NCI-H524 treated with DMSO at 0.1 percent for 48 hours (cell line): ENCODE measurements around the gene ZSWIM6.

Experiments
- DNase-seq: peaks from one replicate; lab custom pipeline; 2025; lab: John Stamatoyannopoulos, UW

The ZSWIM6 gene

DNA sequence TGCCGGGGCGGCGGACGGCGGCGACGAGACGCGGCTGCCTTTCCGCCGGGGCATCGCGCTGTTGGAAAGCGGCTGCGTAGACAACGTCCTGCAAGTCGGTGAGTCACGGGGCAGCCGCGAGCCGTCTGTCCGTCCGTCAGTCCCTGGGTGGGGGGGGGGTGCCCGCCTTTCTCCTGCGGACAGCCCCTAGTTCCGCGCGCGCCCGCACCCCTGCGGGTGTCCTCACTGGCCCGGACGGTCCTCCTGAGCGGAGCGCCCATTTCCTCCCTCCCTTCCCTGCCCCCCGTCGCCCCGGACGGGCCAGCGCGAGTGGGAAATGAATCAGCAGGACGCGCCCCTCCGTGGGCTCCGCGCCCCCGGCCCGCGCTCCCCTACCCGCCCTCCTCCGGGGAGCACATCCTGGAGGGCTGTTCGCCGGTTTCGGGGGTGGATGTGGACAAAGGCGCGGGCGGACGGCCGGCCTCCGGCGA is 828 bp downstream of the ZSWIM6 start:
- DNase-seq, result no peak

DNA sequence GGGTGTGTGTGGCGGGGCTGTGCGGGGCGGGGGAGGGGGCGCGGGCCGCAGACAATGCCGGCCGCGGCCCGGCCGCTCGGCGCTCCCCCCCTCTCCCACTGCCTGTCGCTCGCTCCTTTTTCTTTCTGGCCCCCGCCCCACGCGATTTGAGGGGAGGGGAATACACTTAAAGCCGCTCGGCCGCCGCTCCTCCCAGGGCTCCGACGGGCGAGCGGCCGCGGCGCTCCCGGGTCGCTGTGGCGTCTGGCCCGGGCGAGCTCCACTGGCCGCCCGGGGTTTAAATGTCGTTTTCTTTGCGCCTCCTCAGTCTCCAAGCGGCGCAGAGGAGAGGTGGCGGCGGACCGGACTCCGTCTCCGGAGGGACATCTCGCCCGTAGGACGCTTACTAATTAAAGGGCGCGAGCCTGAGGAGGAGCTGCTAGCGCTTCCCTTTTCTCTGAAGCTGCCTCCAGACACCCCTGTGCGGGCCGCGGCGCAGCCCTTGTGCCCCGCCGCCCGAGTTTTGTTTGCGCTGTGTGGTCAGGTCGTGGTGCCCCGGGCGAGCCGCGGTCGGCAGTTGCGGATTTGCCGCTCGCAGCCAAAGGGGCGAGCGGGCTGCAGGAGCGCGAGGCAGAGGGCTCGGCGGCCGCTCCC is 1.4 kb downstream of the ZSWIM6 start:
- no peak for DNase-seq

DNA sequence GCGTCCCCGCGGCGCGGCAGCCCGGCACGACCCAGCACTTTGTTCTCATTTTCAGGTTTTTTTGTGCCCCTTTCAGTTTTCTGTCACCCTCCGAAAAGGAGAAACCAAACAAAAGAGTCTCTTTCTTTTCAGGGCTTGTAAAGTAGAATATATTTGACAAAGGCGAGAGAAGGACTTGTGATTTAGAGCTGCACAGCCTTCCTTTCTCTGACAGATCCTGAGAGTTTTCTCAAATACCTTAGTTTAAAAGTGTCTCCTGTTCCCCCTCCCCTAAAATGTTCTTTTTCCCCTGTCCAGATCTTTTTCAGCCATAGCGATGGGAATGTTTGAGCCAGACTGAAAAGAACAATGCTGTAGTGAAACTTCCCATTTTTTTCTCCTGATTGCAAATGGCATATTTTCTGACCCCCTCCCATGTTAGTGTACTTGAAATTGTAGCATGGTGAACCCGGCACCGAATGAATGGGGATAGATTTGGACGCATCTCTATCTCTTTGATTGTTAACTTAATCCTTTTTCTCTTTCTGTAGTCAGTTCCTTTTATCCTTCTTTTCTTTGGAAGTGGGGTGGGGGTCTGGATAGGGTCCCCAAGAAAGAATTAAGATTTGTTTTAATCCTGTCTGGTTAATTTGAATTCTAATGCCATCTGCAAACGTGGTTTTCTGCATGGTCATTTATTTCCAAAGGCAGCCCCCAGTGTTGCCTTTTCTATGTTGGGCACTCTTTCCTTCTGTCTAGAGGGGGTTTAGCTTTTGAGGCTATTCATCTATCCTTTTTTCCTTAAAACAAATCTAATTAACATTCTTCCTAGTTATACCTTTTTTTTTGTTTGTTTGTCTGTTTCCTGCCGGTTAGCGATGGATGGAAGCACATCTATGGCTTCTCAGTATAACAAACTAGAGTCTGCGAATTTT is 2.2 kb downstream of the ZSWIM6 start:
- DNase-seq, result no peak

DNA sequence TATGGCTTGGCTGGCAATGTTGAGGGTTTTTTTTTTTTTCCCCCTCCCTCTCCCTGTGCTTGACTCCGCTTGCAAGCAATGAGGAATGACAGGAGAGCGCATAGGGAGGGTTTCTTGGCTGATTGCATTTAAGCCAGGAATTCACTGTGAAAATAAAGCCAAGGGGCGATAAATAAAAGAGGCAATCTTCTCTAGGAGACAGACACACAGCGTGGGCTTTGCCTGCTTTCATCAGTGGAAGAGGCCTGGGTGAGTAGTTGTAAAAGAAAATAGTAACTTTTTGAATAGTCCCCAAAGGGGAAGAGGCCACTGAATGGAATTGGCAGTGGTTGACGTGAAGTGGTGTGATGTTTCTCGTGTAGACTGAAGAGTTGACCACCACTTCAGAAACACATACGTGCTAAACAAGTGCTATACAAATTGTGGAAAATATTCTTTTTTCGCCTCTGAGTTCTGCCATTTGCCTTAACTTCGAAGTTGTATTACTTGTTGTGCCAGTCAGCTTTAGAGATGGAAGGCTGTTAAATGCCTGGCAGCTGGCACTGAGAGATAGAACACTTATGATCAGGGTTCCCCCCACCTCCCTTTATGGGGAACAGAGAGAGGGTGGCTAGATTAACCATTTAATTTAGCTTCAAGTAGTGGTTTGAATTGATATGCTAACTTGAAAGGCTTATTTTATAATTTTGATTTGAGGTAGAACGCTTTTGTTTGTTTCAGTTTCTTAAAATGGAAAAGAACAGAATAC is 3.0 kb downstream of the ZSWIM6 start:
- no peak for DNase-seq

DNA sequence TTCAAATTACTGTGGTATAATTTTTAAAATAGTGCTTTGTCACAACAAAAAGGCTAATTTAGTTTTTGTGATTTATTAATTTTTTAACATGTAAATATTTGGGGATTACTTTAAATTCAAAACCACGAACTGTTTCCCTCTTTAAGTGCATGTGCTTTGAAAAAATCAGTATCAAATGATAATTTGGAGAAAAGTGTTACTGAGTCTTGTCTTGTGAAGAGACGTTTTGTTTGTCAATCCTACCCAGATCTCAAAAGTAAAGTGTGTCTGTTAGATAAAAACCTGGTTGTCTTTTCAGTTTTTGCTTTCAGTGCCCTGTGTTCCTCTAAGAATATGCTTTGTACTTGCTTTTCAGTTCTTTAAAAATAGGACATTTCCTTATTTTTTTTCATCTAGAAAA is 7.7 kb downstream of the ZSWIM6 start:
- DNase-seq, result no peak

DNA sequence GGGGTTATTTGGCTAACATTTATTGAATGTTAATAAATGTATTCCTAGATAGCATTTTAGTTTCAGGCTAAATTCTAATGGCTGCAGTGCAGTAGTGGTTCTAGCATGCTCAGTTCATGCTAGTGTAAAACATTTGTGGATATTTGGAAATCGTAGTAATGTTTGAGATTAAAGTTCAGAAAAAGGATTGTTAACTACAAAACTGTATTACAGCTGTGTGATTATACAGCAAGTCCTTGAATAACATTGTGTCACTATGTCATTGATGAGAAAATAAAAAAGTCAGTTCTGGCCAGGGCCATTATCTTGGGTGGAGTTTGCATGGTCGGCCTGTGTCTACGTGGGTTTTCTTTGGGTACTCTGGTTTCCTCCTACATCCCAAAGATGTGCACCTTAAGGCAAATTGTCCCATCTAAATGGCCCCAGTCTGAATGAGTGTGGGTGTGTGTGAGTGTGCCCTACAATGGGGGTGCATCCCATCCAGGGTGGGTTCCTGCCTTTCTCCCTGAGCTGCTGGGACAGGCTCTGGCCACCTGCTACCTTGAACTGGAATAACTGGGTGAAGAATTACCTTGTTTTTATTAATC is 8.8 kb downstream of the ZSWIM6 start:
- no peak for DNase-seq

DNA sequence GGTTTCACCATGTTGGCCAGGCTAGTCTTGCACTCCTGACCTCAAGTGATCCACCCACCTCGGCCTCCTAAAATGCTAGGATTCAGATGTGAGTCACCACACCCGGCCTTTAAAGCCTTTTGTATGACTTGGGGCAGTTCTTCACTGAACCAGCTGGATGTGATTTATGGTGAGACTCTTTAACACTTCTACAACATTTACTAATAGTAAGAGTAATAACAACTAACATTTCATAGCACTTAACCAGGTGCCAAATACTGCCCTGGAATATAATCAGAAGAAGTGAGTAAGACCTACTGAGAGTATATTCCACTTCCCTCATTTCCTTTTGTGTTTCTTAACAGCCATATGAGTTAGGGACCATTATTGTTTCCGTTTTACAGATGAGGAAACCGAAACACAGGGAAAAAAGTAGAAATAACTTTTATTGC is 10.0 kb downstream of the ZSWIM6 start:
- no peak for DNase-seq

DNA sequence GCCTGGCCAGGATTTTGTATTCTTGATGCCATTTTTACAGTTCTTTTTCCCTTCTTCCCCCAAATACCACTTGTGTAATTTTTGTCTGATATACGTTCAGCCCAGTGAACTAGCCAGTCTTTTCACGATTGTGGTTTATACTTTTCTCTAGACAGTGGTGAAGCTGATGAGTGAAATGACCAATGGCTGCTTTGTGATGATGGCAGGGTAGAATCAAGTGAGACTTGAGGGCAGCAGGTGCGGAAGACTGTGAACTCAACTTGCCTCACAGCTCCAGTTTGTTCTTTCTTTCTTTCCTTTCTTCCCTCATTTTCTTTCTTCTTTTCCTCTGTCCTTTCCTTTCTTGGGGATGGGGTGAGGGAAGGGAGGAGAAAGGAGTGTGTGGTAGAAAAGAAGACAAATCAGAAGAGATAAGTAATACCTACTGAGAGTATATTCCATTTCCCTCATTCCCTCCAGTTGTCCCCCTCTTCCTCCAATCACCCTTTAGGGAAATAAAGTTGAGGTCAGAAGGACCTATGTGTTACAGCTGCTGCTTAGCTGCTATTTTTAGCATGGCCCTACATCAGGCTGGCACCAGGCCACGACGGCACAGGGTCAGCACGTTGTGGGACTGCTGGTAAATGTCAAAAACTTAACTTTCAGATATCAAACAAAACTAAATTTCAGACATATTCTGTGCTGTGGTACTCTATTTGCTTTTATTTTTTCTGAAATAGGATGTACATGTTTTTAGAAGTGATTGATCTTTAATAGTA is 12.3 kb downstream of the ZSWIM6 start:
- no peak for DNase-seq

DNA sequence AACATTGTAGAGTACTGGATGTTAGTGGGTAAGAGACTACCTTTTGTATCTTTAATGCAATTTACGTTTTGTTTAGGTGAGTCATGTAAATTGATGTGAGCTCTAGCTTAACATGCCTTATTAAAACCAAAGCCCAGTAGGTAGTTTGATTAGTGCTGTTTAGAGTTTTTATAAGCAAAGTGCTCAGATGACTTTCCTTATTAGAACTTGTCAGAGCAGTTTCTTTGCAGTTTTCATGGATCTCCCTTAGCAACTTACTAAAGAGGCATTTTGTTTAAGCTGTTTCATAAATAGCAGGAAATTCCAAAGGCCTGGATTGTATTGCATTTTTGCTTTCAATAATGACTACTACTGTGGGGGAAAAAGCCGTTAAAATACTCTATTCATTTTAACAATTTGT is 14.5 kb downstream of the ZSWIM6 start:
- no peak for DNase-seq

DNA sequence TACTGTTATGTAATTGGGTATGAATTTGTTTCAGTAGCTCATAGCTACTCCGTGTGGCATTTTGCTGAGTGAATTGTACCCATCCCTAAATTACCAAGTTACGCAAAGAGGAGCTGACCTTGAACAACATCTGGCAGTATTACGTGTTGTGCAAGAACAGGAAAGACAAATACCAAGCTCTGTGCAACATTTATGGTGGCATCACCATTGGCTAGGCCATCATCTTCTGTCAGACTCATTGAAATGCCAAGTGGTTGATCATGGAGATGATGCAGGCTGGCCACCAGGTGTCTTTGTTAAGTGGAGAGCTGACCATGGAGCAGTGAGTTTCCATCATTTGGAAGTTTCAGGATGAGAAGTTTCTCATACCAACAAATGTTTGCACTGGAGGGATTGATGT is 15.0 kb downstream of the ZSWIM6 start:
- DNase-seq, result no peak

DNA sequence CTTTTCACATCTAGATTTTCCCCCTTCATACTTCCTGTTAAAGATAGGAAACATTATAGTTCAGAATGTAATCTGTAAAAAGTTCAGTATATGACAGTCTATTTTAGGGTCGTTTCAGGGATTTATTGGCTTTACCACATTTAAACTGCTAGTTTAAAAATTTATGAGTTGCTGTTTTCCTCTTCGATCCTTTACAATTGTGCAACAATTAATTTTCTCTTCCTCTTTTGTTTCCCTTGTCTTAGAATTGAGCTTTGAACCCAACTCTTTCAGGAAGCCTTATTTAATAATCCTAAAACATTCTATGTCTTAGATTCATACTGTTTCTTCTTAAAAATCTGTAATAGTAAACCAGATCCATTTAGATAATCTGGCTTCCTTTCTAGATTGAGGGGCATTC is 16.4 kb downstream of the ZSWIM6 start:
- DNase-seq, result no peak

DNA sequence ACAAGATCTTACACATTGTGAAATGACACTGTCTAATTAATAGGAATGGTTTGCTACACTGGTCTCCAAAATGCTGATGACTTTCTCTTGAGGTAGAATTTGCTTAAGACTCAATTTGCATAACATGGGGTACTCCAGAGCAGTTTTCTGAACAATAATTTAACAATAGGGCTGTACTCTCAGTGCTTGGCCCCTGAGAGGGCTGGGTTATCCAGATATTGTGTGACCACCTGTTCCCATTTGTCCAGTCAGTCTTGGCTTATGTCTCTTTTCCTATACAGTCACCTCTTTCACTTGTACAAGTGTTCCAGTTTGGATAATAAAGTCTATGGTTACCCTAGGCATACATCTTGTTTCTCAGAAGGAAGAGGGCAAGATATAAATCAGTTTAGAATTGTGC is 17.9 kb downstream of the ZSWIM6 start:
- DNase-seq, result no peak

DNA sequence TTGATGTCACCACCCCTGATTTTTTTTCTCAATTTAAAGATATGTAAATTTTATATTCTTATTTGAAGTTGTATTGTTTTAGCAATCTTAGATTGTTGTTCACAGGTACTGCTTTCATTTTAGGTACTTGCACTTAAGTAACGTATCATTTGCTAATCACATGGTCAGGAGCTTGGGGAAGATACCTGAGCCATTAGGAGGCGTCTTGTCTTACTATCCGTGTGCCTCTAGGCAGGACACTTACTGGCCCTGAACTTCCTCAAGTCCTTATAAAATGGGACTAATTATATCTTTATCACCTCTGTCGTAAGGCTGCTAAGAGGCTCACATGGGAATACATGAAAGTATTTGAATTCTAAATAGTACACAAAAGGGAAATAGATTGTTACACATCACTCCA is 18.5 kb downstream of the ZSWIM6 start:
- no peak for DNase-seq

DNA sequence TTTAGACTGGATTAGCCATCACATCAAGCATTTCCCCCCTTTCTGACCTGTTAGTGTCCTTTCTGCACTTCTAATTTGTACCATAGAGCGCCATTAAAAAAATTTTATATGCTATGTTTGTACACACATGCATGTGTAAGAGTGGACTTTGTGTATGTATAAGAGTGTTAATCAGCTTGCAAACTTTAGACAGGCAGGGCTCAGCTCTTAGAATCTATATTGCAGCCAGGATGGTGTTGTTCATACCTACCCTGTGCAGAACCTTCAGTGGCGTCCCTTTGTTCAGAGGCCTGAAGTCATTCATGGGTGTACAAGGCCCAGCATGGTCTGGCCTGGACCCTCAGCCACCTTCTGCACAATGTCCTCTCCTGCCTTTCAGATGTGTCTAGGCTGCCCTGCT is 19.7 kb downstream of the ZSWIM6 start:
- DNase-seq, result no peak

DNA sequence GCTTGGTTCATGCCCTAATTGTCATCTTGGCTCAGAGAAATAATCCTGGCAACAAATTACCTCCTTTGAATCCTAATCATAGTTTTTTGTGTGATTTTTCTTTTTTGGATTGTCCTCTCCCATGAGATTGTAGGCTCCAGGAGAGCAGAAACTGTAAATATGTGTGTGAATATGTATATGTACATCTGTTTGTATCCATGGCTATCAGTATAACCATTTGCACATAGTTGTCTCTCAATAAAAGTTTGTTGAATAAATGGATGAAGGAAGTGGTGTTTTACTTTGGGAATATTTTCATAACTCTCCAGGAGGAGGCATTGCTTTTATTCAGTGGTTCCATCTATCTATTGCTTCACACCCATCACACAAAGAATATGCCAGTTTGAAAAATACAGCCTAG is 20.1 kb downstream of the ZSWIM6 start:
- DNase-seq, result no peak

DNA sequence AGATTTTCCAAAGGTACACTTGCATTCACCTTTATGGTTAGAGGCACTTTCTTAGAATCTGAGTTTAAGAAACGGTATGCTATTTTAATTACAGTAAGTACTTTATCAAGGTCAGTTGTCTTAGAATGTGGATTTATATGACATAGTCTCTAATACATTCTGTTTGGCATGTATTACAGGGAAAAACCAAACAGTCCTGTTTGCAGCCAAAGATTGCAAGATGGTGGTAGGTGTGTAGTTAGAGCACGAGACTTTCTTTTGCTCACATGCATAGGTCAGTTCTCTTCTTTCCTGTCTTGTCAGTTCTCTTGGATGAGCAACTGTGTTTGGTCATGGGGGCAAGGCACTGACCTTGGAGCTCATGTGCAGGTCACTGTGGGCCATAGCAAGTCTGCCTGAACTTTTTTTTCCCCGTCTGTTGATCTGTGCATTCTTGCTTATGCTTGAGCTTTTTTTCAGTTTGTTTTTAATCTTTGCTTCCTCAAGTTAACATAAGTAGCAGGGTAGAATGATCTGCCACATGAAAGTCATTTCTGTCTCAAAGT is 20.6 kb downstream of the ZSWIM6 start:
- DNase-seq, result no peak

DNA sequence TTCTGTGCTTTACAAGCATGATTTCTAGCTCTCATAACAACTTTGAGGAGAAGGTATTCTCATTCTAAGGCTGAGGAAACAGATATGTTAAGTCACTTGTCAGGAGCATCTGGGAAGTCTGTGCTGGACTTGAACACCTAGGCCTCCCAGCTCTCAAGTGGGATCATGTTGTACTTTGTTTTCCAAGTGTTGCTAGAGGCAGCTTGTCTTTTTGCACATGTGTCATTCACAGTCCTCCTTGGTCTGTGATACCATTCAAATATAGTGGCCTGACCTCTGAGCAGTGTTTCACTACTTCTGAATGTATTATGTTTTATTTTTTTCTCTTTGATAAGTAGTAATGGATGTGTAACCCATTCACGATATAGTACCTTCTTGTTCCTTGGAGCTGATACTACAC is 21.2 kb downstream of the ZSWIM6 start:
- DNase-seq, result no peak

DNA sequence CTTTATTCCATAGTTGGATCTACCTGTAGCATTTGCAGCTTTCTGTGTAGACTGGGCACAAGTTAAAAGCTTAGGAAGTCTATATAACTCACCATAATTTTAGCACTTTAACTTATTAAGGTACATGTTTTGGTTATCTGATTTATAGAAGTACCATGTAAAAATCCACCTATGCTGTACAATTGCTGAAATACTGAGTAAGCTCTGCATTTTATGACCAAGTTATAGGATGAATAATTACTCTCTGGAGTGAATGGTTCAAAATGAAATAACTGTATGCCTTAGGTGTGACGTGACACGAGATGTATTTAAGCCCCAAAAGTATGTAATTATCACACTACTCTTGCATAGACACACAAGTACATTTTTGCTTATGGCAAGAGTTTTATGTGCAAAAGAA is 22.1 kb downstream of the ZSWIM6 start:
- no peak for DNase-seq

DNA sequence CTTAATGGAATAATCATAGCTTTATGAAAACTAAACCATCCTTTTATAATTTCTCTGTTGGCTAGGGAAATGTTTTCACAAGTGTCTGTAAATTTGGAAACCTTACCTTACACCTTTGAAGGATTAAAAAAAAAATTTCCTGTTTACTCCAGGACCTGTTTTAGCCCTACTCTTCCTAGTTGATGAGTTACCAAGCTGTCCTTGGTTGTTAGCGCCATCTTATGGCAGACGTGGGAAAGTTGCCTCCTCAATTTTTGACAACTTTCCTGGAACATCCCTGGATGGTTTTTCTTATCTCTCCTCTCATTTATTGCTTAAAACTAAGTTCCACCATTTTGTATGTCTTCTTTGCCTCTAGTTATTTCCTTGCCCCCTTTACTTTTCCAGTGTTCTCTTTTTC is 25.7 kb downstream of the ZSWIM6 start:
- no peak for DNase-seq

DNA sequence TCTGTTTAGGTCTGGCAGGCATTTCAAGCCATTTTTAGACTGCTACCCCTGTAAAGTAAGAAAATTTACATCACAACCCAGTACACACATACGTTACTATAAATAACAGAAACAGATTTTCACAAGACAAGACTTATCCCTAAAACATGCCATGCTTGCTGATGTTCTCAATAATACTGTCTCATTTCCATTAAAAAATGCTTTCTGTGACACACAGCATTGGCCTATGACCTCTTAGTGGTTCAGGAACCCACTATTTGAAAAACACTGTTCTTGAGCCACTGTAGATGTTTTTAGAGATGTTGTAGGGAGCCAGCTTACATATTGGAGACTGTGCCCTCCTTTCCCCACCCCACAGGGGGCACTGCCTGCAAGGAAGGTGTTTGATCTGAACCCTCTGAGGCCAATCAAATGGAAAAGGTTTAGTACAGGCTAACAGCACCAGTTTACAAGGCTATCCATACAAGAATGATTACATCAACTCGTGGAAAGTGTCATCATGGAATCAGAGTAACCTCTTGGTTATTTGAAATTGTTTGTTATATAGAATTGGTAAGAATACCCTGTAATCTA is 30.8 kb downstream of the ZSWIM6 start:
- DNase-seq, result no peak
